ENCODE data around the gene FASTK.

Gene FASTK

GRCh38 chr7:151082141-151083070, 1.8 kb upstream of the FASTK start:
- DNase-seq (ENCODE audit: low read depth) = no peak

GRCh38 chr7:151081170-151082101, 827 bp upstream of the FASTK start:
- DNase-seq (ENCODE audit: low read depth) = no peak

GRCh38 chr7:151080067-151080521, 515 bp downstream of the FASTK start:
- no peak for DNase-seq (ENCODE audit: low read depth)

GRCh38 chr7:151079199-151079910, 1.3 kb downstream of the FASTK start:
- DNase-seq (ENCODE audit: low read depth) = no peak

GRCh38 chr7:151078233-151079040, 2.2 kb downstream of the FASTK start:
- no peak for DNase-seq (ENCODE audit: low read depth)

DNA sequence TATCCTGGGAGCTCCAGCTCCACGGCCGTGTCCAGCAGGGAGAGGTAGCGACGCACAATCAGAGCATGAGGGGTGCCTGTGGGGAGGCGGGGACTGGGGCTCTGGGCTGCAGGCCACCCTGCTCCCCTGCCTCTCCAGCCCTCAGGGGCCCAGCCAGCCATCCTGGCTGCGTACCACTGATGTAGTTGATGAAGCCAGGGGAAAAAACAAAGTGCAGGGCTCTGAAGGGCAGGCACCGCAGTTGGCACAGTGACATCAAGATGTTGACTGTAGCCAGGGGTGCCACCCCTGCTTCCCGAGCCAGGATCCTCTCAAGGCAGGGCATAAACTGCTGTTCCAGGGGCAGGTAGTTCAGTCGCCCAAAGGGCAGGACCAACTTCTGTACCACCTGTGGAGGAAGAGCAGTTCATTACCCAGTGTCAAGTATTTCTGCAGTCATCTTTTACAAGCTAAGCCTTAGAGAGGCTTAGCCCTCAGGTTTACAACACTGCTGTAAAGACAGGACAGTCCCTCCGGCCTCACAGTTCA, 2.8 kb downstream of the FASTK start:
- no peak for DNase-seq (ENCODE audit: low read depth)

DNA sequence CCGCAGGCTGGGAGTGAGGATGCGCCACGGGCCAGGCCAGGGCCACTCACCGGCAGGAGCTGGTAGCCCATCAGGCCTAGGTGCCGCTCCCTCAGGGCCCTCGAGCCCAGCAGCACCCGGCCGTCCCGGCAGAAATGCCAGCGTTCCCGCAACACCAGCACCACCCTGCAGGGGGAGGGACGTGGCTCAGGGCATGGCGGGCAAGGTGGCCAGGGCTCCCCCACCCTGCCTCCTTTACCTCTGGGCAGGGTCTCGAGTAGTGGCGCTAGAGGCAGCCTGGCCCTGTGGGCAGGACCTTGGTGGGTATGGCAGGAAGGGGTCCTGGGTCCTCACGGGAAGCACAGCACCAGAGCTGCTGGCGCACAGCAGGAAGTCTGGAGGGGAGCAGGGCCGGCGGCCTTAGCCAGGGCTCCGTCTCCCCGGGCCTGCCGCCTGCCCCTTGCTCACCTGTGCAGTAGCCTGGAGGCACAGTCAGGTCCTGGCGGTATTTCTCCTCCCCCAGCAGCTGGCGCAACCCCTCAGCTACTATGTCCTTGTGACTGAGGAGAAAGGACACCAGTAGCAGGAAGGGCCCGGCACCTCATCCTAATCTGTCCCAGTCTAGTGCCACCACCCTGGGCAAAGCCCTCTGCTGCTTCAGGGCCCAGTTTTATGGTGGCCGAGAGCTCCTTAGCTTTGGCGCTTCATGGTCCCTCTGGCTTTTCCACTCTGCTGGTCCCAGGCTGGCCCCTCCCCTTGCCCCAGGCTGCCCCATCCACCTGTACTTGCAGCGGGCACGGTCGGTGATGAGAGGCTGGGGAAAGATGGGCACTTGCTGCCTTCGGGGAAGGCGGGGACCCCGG, 3.5 kb downstream of the FASTK start:
- DNase-seq (ENCODE audit: low read depth) = no peak

DNA sequence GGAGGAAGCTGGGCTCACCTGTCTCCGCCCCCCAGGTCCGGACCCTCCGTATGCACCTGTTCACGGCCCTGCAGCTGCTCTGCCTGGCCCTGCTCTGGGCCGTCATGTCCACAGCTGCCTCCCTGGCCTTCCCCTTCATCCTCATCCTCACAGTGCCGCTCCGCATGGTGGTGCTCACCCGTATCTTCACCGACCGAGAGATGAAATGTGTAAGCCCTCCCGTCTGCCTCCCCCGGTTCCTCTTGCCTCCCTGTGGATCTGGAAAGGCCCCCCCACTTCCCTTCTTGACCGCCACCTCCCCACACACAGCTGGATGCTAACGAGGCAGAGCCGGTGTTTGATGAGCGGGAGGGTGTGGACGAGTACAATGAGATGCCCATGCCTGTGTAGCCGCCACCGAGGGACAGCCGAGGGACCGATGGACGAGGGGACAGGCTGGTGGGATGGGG, 4.6 kb downstream of the FASTK start:
- DNase-seq (ENCODE audit: low read depth) = no peak

- no peak for DNase-seq (ENCODE audit: low read depth)
These were observed 5.0 kb downstream of the FASTK start for GRCh38 chr7:151075662-151075971.

GRCh38 chr7:151074817-151075661, 5.6 kb downstream of the FASTK start:
- no peak for DNase-seq (ENCODE audit: low read depth)

GRCh38 chr7:151073990-151074389, 6.6 kb downstream of the FASTK start:
- no peak for DNase-seq (ENCODE audit: low read depth)

DNA sequence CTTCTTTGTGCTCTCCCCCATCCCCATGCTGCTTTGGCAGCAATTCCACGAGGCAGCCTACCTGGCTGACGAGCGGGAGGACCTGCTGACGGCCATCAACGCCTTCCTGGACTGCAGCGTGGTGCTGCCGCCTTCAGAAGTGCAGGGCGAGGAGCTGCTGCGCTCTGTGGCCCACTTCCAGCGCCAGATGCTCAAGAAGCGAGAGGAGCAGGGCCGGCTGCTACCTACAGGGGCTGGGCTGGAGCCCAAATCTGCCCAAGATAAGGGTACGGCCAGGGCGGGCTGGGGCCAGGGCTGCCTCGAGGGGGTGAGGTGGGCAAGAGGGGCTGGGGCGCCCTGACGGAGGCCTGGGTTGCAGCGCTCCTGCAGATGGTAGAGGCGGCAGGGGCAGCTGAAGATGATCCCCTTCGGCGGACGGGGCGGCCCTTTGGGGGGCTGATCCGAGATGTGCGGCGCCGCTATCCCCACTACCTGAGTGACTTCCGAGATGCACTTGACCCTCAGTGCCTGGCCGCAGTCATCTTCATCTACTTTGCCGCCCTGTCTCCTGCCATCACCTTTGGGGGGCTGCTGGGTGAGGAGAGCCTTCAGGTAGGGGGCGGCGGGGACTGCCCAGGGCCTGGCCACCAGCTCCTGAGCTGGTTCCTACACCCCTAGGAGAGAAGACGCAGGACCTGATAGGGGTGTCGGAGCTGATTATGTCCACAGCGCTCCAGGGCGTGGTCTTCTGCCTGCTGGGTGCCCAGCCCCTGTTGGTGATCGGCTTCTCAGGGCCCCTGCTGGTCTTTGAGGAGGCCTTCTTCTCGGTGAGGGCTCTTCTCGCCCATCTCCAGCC, 9.4 kb downstream of the FASTK start:
- no peak for DNase-seq (ENCODE audit: low read depth)

- no peak for DNase-seq (ENCODE audit: low read depth)
These were observed 10.0 kb downstream of the FASTK start for GRCh38 chr7:151070574-151070960.

- DNase-seq (ENCODE audit: low read depth) = no peak
These were observed 10.6 kb downstream of the FASTK start for GRCh38 chr7:151069841-151070573.

- DNase-seq (ENCODE audit: low read depth) = no peak
These were observed 12.4 kb downstream of the FASTK start for GRCh38 chr7:151068069-151068773.

DNA sequence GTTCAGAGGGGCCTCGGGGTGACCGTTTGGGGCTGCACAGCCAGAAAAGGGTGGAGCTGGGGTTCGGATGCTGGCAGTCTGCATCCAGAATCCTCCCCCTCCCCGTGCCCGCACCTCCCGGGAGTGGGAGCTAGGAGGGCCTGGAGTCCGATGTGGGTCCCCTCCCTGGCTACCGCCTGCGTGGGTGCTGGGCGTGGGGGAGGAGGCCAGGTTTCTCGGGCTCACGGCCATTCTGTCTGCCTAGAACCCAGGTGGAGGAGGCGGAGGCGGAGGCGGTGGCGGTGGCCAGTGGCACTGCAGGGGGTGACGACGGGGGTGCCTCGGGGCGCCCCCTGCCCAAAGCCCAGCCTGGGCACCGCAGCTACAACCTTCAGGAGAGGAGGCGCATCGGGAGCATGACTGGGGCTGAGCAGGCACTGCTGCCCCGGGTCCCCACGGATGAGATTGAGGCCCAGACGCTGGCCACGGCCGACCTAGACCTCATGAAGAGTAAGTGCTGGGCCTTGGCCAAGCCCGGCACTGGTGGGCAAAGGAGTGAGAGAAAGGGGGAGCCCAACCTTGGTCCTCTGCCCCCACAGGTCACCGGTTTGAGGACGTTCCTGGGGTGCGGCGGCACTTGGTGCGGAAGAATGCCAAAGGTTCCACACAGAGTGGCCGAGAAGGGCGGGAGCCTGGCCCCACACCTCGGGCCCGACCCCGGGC, 14.2 kb downstream of the FASTK start:
- DNase-seq (ENCODE audit: low read depth) = no peak
